Right lobe of liver (tissue), 6 donors: ENCODE data around the gene ARMC7. TPM values are rescaled to one million over a fixed set of nuclear protein-coding genes. Genes with fewer than 3 reads are reported as not detected.

Experiments used
- ATAC-seq, 4 donors: fragments of 200-7000 bp; cut with Tn5 transposase; one replicate each; pipeline ENCODE4 v1.9.1; 2020; ENCODE audit warnings: mild to moderate bottlenecking in 4 of 4, moderate library complexity in 4 of 4
- DNase-seq, 3 donors: peaks; one replicate each; pipeline ENCODE4 v3.0.0-alpha.2; 2020
- H3K27ac ChIP-seq, 3 donors: fragments of 200-600 bp; one replicate each; pipeline ENCODE4 v1.8.0; 2022
- H3K27me3 ChIP-seq, 2 donors: fragments of 200-600 bp; one replicate each; pipeline ENCODE4 v1.8.0; 2022
- H3K36me3 ChIP-seq, 4 donors: fragments of 200-600 bp; sonication (generic) in 1 of 4; one replicate each; pipeline versions ENCODE4 v1.5.1 to v1.8.0; 2017 to 2022; ENCODE audit warnings: control low read depth in 1 of 4
- H3K4me1 ChIP-seq, 4 donors: fragments of 200-600 bp; sonication (generic) in 1 of 4; one replicate each; pipeline versions ENCODE4 v1.5.1 to v1.8.0; 2017 to 2022; ENCODE audit warnings: control low read depth in 1 of 4
- H3K4me3 ChIP-seq, 3 donors: fragments of 200-600 bp; one replicate each; pipeline ENCODE4 v1.8.0; 2022
- H3K9me3 ChIP-seq, 4 donors: fragments of 200-600 bp; sonication (generic) in 1 of 4; one replicate each; pipeline versions ENCODE4 v1.5.1 to v1.8.0; 2017 to 2022; ENCODE audit warnings: control low read depth in 1 of 4
- CTCF ChIP-seq, 4 donors: fragments of 200-600 bp in 3 of 4; fragments of 450-650 bp in 1 of 4; IDR thresholded peaks; one replicate each; pipeline versions ENCODE4 v1.5.1 to v1.8.0; 2016 to 2022; ENCODE audit warnings: antibody characterized with exemption in 4 of 4, mild to moderate bottlenecking in 2 of 4
- POLR2A ChIP-seq: fragments of 450-650 bp; IDR thresholded peaks from one replicate; pipeline ENCODE4 v1.6.1; 2017; ENCODE audit warnings: antibody characterized with exemption, mild to moderate bottlenecking
- WGBS: methylation state at CpG from one replicate; pipeline ENCODE4 v1.1.6; 2018; ENCODE audit warnings: low coverage, low lambda C conversion rate; ENCODE audit not compliant: insufficient coverage; ENCODE audit errors: missing lambda C conversion rate; 5-methylcytosine and 5-hydroxymethylcytosine counted together
- intact Hi-C, 2 donors: fragments of 100-400 bp; cut with DNase I; formaldehyde crosslinking; loops; one replicate each; pipeline versions ENCODE4 v1.11.2 to v1.14.1; 2022
- total RNA-seq, 6 experiments: library from RNA; depleted of rRNA in 2 of 6; stranded (reverse); fragments of >200 nt in 2 of 6; fragmentation: NEBNext Ultra II Directional in 3 of 6; extraction: Animal tissue kit (Norgen Biotek cat#: 25700) in 3 of 6; gene quantifications; one replicate each; pipeline versions ENCODE4 v1.1.0 to v1.2.4, GENCODE V29; 2016 to 2023
- donor health status: DM: no; HTN: yes; CAD: no.
- donor health status: DM: no; HTN: no; CAD: no.
- donor health status: DM: no; HTN: no; CAD: no.
- donor health status: DM: no; HTN: yes; CAD: no.
- donor health status: DM: no; HTN: yes; CAD: no.

Gene ARMC7
- total RNA-seq, 6 experiments from 2014 or later: 4.7 to 6.3 (median 5.3) TPM

DNA sequence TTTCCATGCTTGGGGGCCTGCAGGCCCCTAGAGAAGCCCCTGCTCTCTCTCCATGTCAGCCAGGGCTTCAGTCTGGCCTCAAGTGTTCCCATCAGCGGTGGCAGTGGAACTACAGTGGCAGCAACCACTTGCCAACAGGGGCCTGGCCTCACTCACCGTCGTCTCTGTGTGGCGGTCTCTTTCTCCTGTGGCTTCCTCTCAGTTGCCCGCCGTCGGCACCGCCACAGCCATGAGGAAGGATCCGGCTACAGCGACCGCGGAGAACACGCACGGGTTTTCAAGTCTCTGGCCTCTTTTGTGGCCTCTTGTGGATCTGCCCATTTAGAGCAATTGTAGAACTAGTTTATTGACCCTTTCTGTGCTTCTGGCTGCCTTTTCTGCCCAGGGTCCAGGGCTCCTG, 8.5 kb downstream of the ARMC7 start:
- Histone ChIP-seq H3K27me3 (no peaks in the 10 kb centered on the region), H3K27ac (no peak overlapping the region), H3K4me1 (peaks cover 0 to 16% (median 2%) of the 10 kb centered on the region in 4 donors), H3K9me3 (no peaks in the 10 kb centered on the region), H3K36me3 (no peaks in the 10 kb centered on the region), H3K4me3 (no peak overlapping the region)
- TF ChIP-seq POLR2A (no peak), CTCF (IDR thresholded peaks at IDR 0.05) (no peak)
- DNase-seq (no peak), ATAC-seq (no peak)
- WGBS: no CpG with 5 or more reads among the region's 14 CpGs
- intact Hi-C loops: loop anchor here (10.0 kb wide), 2 partner anchors 54 to 86 kb away; partner anchors contain the start of gene NUP85 (in 1 of the 2)

DNA sequence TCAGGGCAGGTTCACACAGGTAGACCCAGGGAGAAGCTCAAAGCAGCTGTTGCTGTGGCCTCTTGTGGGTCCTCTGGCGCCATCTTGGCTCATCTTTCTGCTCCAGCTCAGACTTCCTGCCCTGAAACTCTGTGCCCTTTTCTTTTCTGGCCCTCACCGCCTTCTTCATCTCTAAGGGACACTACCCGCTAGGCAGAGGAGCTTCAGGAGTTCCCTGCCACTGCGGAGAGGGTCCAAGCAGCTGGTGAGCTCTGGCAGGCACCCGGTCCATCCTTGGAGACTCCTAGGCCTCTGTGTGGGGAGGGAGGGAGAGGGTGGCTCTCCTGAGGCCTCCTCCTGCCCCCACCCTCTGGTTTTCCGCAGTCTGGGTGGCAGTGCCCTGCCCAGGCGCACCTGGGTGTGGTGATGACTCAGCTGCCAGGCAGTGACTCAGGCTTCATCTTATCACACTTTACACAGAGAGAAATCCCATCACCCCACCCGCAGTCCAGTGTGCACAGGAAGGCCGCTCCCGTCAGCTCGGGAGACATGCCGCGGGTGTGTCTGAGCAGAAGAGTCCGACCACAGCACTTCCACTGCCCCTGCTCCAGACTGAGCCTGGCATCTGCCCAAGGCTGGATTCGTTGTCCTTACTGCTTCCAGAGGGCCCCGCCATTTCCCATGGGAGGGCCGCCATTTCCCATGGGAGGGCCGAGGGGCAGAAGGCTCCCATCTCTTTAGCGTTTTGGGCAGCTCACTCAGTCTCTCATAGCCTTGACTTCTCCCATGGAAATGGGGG, 14.5 kb downstream of the ARMC7 start:
- Histone ChIP-seq H3K27me3 (no peaks in the 10 kb centered on the region), H3K36me3 (no peaks in the 10 kb centered on the region), H3K4me3 (no peak overlapping the region), H3K27ac (peak overlapping the region in 2 of 3 donors; percentile 18 to 43), H3K9me3 (no peaks in the 10 kb centered on the region), H3K4me1 (peaks cover 0 to 3% (median 0%) of the 10 kb centered on the region in 4 donors)
- ATAC-seq (peak; percentile 70 to 95 (median 75)), DNase-seq (peak in 2 of 3 donors; percentile 71 to 80)
- TF ChIP-seq CTCF (IDR thresholded peaks at IDR 0.05) (no peak), POLR2A (no peak)
- 79% methylated on average over 2 of the region's 19 CpGs for WGBS
- intact Hi-C loops: no loop called here

DNA sequence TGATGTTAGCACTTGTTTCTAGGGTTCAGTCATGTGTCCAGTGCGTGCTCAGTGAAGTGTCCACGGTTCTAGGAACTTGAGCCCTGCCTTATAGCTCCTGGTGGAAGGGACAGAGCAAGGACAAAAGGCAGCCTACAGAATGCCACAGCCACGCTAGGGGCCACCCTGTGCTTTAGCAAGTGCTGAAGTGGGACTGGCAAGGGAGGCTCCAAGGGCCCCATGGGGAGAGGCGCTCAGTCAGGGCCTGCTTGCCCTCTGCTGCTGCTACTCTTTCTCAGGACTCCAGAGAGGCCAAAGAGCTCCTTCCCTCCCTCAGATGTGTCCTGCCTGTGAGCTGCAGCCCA, 15.0 kb downstream of the ARMC7 start:
- H3K4me1 ChIP-seq: peaks cover 0 to 3% (median 0%) of the 10 kb centered on the region in 4 donors
- no CpG with 5 or more reads among the region's 4 CpGs for WGBS
- intact Hi-C loops: no loop called here
- H3K27ac ChIP-seq: peak overlapping the region in 2 of 3 donors; percentile 18 to 43
- DNase-seq (no peak), ATAC-seq (no peak)
- no peak overlapping the region for H3K4me3 ChIP-seq
- H3K36me3 ChIP-seq: no peaks in the 10 kb centered on the region
- H3K27me3 ChIP-seq: no peaks in the 10 kb centered on the region
- no peaks in the 10 kb centered on the region for H3K9me3 ChIP-seq
- no peak for TF ChIP-seq POLR2A
- TF ChIP-seq CTCF (IDR thresholded peaks at IDR 0.05): no peak

- ATAC-seq (no peak), DNase-seq (peak in 1 of 3 donors; percentile 46)
- no peak overlapping the region for H3K4me3 ChIP-seq
- intact Hi-C loops: no loop called here
- no CpG with 5 or more reads among the region's 3 CpGs for WGBS
- H3K9me3 ChIP-seq: no peaks in the 10 kb centered on the region
- H3K36me3 ChIP-seq: no peaks in the 10 kb centered on the region
- H3K27me3 ChIP-seq: no peaks in the 10 kb centered on the region
- no peak overlapping the region for H3K27ac ChIP-seq
- peaks cover 0 to 6% (median 2%) of the 10 kb centered on the region in 4 donors for H3K4me1 ChIP-seq
- TF ChIP-seq CTCF (IDR thresholded peaks at IDR 0.05) (no peak), POLR2A (no peak)
Measured at GRCh38 chr17:75125984-75126383, 16.2 kb downstream of the ARMC7 start.
